HG03135 (cell line): ENCODE results near the gene CCDC170.
A peak's percentile ranks its signal among the peaks of the same experiment; 100 is the strongest.
"Not testable (repeated sequence)": the region's sequence is repeated elsewhere in the genome, so short reads cannot be mapped to it uniquely, and the experiment has no call there.

Experiments
- ATAC-seq: cut with Tn5 transposase; IDR thresholded peaks from one replicate; pipeline ENCODE4 v1.9.1; 2021; ENCODE audit warnings: mild to moderate bottlenecking, moderate library complexity; ENCODE audit not compliant: unreplicated experiment

The CCDC170 gene

DNA sequence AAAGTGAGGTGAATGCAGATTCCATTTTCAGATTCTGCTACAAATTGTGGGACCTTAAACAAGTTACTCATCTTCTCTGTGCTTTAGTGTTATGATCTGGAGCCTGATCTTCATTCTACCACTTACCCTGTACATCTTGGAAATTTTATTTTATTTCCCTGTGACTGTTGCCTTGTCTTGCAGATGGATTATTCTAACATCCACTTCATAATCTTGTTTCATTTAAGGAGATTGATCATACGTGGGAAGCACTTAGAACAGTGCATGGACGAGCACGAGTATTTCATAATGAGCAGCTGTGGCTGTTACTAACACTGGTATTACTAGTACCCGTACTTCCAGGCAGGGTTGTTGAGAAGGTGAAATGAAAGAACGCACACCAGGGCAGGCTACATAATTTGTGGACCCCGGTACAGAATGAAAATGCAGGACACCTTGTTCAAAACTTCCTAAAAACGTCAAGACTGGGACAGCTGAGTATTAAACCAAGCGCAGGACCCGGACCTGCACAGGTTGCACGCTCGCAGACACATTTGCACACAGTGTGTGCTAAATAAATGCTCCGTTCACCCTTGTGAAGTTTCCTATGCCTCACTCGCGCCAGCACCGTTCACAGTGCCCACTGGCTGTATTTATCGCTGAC is 535 bp upstream of the CCDC170 start:
- ATAC-seq = no peak

DNA sequence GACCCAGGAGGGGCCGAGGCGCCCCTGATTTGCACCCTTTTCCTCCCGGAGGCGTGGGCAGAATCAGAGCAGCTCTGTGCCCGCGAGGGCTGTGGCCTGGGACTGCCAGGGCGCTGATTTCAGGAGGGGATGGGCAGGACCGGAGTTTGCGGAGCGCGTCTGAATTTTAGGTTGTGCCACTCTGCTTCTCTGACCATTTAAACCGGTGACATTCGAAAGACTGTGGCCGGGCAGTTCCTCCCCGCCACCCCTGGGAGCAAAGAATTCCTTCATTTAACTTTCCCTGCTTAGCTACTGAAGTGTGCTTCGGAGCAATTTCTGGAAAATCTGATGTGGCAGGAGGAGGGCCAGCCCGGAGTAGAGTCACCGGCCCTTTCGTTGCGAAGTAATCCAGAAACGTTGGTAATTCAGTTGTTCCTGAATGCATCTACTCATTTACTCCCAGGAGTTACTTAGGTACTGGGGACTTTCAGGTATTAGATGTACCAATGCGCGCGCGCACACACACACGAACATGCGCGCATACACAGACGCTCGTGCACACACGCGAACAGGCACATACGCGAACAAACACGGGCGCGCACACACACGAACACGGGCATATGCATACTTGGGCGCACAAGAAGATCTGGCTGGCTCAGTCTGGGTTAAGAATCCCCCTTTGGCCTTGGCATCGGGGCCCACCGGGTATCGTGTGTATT is 568 bp downstream of the CCDC170 start:
- ATAC-seq = no peak

DNA sequence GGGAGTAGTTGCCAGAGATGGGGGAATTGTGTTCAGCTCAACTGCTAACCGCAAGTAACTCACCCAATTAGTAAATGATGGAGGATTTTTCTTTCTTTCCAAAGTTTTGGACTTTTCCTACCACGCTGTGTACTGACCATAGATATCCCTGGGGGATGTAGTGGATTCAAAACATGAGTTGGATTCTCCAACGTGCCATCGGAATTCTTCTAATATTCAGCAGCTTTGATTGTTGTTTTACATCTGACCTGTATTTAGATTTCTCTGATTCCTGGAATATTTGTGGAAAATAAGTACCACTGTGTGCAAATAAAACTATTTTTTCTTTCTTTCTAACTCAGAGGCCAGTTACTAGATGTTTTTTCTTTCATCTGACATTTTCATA is 1.1 kb downstream of the CCDC170 start:
- ATAC-seq = no peak

DNA sequence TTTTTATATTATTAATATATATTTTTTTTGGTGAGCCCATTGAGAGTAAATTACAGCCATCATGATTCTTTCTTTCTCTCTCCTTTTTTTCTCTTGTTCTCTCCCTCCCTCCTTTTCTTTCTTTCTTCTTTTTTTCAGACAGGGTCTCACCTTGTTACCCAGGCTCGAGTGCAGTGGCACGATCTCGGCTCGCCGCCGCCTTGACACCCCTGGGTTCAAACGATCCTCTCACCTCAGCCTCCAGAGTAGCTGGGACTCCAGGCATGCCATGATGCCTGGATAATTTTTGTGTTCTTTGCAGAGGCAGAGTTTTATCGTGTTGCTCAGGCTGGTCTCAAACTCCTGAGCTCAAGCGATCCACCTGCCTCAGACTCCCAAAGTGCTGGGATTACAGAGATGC is 1.6 kb downstream of the CCDC170 start:
- no peak for ATAC-seq

DNA sequence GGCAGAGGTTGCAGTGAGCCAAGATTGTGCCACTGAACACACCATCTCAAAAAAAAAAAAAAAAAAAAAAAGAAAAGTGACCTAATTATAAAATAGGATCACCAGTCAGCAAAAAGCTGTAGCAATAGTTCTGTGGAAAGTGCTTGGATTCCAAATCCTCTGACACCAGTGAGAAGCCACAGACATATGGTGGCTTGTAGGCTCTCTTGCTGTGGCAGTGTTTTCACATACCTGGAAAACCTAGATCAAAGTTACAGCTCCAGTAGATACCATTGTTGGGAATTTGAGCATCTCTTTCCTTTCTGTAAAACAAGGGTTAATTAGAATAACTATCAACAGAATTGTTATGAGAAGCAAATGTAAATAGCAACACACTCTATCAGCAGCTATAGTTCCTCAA is 4.1 kb downstream of the CCDC170 start:
- peak; percentile 37 for ATAC-seq

DNA sequence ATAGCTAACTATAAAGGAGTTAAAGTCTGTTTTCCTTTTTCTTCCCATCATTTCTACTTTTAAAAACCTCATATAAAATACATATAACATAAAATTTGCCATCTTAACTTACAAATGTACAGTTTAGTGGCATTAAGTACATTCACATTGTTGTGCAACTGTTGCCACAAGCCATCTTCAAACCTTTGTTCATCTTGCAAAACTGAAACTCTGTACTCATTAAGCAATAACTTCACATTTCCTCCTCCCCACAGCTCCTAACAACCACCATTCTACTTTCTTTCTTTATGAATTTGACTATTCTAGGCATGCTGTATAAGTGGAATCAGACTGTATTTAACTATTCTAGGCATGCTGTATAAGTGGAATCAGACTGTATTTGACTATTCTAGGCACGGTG is 4.5 kb downstream of the CCDC170 start:
- peak; percentile 65 for ATAC-seq

DNA sequence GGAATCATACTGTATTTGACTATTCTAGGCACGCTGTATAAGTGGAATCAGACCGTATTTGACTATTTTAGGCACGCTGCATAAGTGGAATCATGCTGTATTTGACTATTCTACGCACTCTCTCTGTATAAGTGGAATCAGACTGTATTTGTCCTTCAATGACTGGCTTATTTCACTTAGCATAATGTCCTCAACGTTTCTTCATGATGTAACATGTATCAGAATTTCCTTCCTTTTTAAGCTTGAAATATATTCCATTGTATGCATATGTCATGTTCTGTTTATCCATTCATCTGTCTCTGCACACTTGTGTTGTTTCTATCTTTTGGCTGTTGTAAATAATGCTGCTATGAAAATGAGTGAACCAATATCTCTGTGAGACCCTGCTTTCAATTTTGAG is 5.7 kb downstream of the CCDC170 start:
- ATAC-seq = no peak

DNA sequence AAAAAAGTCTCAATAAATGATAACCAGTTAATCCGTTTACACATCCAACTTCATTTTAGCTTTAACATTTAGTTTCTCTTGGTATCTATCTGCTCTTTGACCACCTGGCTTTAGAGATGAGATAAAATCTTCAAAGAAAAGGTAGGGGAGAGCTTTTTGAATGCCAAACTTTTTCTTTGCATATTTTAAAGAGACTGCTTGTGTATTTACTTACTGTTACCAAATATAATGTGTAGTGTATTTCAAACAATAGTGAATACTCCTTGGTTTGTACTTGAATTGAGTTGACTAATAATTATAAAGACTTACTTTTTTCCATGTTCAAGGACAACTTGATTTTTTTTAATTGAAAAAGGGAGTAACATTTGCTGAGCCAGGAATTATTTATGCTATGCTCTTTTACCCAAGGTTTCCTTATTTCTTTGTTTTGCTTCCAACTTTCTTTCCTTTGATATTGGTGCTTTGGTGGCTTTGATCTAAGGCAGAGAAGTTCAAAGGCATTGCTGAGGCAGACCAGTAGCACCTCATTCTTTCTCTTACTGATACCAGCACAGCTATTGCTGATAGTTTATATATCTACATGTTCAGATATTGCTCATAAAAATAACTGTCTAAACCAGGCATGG is 7.8 kb downstream of the CCDC170 start:
- no peak for ATAC-seq

DNA sequence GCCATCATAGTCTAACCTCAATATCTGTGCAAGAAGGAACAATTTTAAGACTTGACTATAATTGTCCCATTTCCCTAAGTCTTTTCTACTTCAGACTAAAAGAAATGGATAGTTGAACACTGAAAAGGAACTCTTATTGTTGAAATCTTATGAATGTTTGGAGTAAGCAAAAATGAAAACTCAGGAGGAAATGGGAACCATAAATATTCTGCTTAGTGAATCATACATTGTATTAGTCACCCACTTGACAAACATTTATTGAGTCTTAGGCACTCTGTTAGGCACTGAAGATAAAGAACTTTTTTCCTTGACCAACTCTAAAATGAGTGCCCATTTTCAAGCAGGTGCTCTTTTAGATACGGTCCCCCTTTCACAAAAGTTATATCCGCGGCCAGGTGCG is 8.7 kb downstream of the CCDC170 start:
- ATAC-seq = no peak

DNA sequence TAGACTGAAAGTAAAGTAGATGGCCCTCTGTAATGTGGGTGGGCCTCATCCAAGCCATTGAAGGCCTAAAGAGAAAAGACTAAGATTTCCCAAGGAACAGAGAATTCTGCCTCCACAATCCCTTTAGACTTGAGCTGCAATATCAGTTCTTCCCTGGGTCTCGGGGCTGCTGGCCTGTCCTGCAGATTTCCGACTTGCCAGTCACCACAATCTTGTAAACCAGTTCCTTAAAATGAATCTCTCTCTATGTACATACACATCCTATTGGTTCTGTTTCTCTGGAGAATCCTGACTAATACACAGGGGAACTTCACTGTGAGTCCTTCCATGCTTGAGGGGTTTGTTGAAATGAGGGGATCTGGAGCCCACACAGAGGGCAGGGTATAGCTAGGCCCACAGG is 12.9 kb downstream of the CCDC170 start:
- no peak for ATAC-seq

DNA sequence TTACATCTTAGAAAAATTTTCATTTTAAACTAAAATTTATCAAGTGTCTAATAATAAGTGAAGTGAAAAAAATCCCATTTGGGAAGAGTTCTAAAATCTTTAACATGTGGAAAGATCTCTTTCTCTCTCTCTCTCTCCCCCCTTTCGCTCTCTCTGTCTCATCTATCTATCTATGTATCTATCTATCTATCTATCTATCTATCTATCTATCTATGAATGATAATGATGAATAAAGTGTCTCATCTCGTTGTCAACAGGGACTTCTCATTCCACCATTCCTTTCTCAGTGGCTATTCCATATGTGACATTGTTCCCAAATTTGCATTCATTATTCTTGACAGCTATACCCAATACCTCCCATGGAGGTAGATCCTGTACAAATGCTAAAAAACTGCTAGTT is 15.2 kb downstream of the CCDC170 start:
- ATAC-seq = no peak

DNA sequence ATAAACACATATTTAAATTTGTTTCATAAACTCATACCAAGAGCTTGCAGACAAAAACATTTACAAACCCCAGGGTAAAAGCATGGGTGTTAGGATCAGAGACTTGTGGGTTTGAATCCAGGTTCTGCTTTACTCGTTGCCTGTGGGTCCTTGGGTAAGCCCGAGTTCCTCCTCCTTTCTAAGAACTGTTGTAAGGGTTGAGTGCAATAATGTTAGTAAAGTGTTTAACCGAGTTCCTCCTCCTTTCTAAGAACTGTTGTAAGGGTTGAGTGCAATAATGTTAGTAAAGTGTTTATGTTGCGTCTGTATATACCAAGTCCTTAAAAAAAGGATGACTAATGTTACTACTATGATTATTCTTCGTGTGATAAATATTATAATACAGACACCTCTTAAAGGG is 18.7 kb downstream of the CCDC170 start:
- ATAC-seq = no peak

DNA sequence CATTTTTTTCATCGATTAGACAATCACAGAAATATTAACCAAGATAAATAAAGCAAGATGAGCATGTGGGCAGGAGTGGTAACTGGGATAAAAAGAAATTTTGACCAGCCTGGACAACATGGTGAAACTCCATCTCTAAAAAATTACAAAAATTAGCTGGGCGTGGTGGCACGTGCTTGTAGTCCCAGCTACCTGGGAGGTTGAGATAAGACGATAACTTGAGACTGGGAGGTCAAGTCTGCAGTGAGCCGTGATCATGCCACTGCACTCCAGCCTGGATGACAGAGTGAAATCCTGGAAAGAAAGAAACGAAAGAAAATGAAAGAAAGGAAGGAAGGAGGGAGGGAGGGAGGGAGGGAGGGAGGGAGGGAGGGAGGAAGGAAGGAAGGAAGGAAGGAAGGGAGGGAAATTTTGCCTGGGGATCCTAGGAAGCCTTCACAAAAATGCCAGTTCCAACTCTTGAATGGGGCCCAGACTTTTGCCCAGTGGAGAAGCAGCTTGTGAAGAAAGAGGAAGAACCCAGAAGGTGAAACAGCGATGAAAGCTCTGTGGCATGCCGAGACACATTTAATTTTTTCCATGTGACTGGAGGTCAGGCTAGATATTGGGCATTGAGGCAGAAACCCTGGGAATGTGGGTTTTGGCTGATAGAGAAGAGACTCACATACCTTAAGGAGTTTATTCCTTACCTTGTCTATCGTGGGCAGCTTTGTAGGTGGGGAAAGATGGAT is 20.3 kb downstream of the CCDC170 start:
- no peak for ATAC-seq

DNA sequence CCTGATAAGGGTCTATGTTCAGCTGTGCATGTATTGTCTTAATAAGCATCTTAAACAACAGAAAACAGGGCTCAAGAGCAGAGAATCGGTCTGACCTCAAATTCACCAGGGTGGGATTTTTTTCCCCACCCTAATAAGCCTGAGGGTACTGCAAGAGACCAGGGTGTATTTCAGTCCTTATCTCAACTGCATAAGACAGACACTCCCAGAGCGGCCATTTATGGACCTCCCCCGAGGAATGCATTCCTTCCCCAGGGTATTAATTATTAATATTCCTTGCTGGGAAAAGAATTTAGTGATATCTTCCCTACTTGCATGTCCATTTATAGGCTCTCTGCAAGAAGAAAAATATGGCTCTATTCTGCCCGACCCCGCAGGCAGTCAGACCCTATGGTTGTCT is 25.2 kb downstream of the CCDC170 start:
- not testable (repeated sequence) for ATAC-seq

DNA sequence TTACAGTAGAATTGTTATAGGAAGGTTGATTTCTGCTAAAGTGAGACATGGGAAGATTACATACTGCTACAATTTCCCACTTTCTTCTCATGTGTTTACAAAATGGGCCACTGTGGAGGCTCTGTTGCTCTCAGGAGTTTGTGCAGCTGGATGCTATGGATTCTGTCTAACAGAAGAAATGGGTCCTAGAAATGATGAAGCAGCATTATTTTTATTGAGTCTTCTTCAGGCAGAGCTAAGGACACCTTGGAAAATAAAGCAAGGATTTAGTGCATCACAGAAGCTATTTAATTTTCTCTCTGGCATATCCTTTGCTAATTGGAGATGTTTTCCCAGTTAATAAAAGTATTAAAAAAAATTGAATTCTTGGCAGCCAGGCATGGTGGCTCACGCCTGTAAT is 29.2 kb downstream of the CCDC170 start:
- ATAC-seq = no peak

DNA sequence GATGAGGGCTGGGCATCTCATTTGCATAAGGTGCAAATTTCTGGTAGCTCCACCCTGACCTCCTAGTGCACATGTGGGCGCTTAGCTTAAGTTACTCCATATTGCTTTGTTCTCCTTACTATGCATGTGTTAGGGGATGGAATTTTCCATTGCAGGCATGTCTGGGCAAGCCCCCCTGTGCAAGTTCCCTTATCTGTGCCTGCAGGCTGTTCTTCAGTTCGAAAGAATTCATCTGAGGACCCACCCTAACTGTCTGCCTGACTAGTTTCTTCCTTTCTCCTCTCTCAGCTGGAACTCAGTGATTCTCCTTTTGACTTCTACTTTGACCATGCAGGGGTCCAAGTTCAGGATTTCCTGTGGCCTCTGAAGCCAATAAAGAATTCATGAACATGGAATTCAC is 30.2 kb downstream of the CCDC170 start:
- no peak for ATAC-seq

DNA sequence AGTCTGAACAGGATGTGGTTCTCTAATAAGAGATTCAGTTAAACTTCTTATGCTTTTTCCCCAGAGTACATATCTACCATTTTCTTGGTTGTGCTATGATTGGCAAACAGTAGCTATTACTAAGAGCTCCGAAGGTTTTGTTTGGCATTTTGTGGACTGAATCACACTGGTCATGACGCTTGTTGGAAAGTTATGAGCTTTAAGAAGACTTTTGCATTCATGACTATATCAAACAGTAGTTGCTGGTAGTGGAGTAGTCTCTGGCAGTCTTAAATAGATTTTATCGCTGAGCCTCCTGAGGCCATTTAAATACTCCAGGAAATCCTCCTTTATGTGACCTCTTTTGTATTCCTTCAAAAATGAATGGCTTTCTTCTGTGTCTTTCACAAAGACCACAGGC is 40.8 kb downstream of the CCDC170 start:
- no peak for ATAC-seq

DNA sequence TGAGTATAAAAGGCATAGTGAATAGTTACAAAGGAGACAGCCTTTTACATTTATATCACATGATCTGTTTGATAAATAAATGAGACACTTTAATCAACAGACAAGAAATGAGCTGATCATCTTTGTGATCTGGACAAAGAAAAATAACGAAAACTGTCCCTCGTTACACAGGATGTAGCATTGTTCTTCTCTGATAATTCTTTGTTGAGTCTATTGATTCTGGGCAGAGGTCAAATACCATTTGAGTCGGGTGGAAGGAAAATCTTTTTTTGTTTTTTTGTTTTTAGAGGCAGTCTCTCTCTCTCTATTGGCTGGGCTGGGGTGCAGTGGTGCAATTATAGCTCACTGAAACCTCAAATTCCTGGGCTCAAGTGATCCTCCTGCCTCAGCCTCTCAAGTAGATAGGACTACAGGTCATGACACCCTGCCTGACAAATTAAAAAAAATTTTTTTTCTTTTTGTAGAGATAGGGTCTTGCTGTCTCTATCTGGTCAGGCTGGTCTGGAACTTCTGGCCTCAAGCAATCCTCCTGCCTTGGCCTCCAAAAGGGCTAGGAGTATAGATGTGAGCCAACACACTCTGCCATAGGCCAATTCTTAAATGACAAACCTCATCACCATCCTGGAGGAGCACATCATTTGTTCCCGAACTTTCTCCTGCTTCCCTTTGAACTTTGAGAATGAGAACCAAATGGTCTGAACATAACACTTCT is 41.8 kb downstream of the CCDC170 start:
- no peak for ATAC-seq

DNA sequence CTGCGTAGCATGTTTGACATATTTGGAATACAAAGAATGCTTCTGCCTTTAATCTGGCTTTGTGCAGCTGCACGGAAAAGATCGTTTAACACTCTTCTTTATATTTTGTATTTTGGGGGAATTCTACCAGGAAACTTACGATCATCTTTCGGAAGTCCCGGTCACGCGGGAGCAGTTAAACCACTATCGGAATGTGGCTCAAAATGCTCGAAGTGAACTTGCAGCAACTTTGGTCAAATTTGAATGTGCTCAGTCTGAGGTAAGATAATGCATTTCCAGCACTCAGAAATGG is 42.3 kb downstream of the CCDC170 start:
- no peak for ATAC-seq

DNA sequence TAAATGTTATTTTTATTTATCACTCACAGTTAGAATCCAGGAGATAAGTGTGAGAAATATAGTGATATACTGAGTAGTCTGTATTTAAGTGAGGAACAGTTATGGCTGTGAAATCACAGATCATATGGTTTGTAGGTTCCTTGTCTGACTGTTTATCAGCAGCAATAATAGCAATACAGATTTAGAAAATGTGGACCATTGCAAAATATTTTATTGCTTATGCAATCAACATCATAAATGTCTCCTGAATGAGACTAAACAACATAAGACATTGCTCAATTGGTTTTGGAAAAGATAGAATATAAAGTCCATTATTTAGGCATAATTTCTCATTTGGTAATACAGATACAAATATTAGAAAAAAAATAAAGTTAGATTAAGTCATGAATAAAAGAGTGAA is 43.7 kb downstream of the CCDC170 start:
- no peak for ATAC-seq

DNA sequence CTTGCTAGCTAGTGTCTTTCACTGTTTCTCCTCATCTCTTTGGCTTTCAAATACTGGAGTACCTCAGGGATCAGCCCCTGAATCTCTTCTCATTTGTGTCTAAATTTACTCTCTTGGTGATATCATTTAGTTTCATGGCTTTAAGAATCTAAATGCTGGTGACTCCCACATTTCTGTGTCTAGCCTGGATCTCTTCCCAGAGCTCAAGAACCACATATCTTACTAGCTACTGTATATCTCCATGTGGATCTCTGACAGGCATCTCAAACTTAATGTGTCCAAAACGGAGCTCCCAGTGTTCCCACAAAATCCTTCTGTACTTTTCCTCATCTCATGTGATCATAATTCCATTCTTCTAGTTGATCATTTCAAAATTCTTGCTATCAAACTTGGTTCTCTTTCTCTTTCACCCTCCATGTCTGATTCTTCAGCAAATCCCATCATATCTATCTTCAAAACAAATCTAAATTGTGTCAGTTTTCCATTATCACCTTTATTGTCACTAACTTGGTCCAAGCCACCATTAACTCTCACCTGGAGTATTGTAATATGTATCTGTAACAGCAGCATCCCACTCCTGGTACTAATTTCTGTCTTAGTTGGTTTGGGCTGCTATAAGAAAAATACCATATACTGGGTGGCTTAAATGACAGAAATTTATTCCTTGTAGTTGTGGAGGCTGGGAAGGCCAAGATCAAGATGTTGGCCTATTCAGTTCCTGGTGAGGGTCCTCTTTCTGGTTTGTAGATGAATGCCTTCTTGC is 45.9 kb downstream of the CCDC170 start:
- ATAC-seq = no peak
